NCI-H2081 (cell line): ENCODE measurements around the gene E2F7.
A peak's percentile ranks its signal among the peaks of the same experiment; 100 is the strongest.

Experiments used
- DNase-seq, 2 experiments: peaks; one replicate each; lab custom pipeline; 2025; lab: John Stamatoyannopoulos, UW

The E2F7 gene

DNA sequence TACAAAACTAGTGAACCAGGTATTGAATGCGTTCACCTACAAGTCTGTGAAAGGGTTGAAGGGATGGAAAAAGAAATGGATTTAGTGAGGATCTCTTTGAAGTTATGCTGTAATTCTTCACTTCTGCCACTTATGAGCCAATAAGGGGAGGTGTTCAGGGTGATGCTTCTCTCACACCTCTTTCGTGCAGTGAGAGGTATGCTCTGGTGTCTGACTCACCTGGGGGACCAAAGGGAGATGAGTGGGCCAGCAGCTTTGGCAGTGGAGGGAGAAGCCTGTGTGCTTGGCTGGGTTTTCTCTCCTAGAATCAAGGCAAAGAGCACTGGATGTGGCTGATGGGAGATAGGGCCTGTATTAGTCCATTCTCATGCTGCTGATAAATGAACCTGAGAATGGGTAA is 45.4 kb downstream of the E2F7 start:
- no peak for DNase-seq

DNA sequence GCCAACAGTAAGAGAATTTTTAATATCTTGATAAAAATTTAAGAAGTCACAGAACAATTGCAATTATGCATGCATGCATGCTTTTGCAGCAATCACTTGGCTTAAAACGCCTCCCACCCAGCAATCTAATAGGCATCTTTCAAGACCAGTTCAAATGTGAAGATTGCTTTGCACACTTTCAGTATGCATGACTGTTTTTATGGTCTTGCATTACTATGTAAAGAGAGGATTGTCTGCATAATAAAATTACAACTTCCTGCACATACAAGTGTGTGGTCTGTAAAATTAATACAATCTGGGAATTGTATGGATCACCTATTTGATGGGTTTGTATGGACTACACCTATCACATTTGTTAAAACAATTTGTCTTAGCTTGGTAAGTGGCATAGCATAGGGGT is 48.8 kb downstream of the E2F7 start:
- DNase-seq: no peak

DNA sequence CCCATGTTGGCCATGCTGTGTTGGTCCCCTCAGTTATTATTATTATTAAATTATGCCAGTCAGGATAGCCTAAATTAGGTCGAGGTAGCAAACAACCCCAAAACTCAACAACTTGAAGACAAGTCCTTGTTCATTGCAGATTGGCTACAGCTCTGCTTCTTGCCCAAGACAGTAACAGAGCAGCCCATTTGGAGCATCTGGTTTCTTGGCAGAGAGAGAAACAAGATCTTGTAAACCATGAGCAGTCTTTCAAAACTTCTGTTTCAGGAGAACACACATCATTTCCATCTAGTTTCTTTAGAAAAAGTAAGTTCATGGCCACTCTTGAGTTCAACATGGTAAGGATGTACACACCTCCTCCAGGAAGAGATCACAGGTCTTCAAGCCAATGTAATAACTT is 52.3 kb downstream of the E2F7 start:
- no peak for DNase-seq

DNA sequence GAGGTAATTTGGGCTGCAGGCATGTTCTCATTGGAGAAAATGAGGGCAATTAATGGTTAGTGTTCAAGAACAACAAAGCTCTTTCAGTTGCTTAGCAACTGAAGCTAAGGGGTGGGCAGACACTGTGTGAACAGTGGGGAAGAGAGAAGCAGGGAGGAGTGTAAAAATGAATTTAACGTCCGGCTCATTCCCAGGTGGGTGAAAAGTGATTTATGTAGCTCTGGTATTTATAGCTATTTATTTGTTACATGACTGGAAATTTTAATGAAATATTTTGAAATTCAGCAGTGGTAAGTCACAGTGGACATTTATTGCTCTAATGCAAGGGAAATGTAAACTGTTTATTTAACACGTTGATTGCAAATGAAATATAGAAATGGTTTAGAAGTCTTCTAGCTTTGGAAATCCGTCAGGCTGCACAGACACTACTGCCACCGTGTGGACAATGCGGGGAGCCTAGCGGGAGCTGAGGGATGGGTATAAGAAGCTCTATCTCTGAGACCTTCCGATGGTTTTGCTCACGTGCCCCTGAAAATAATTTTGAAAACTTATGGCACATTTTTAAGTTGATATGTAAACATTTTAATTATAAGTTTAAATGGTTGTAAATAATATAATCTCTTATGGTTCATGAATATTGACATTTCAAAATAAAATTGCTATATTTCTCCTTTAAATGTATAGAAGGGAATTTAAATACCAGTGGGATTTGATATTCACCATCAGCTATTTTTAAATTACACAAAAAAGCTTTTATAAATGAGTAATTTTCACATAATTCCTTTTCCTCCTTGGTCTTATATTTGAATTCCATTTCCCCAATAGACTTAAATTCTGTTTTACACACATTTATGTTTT is 54.4 kb downstream of the E2F7 start:
- DNase-seq: peak; percentile 80 to 87

DNA sequence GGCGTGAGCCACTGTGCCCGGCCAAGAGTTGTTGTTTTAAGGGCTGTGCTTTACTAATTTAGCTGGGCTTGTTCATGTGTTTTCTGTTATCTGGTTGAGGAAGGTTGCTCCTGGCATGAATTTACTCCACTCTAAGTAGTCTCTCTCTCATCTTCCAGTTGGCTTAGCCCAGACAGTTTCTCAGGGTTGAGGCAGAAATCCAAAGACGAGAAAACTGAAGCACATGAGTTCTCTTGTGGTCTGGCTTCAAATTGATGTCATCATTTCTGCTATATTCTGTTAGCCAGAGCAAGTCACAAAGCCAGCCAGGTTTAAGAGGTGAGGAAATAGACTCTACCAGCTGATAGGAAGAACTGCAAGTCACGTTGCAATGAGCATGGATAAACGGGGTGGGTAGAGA is 57.9 kb downstream of the E2F7 start:
- DNase-seq: no peak

DNA sequence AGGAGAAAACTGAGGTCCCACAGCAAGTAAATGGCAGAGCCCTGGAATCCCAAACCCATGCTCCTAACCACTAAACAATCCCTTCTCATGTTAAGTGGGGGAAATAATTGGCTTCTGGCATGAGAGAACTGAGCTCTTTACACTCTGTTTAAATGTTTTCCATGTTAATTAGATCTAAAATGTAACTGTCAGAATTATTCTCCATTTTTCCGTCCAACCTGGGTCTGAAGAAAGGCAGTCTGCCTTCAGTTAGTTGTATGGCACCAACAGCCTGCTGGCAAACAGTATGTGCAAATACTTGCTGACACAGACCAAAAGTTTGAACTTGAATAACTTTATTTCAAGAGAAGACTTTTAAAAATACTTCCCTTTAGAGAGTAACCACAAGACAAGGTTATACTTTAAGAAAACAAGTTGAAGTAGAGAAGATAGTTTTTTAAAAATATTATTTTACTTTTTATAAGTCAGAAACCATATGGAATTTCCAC is 59.7 kb downstream of the E2F7 start:
- no peak for DNase-seq

DNA sequence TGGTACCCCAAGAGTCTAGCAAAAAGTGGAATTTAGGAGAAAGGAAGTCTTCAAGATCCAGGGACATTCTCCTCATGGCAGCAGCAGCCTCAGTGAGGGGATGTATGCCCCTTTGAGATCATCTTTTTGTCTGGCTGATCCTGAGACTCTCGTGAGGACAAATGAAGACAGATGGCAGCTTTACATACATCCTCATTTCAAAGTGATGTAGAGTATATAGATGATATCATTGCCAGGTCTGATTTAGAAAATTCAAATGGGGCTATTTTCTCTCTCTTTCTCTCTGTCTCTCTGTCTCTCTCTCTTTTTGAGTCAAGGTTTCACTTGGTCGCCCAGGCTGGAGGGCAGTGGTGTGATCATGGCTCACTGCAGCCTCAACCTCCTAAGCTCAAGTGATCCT is 61.5 kb downstream of the E2F7 start:
- no peak for DNase-seq

DNA sequence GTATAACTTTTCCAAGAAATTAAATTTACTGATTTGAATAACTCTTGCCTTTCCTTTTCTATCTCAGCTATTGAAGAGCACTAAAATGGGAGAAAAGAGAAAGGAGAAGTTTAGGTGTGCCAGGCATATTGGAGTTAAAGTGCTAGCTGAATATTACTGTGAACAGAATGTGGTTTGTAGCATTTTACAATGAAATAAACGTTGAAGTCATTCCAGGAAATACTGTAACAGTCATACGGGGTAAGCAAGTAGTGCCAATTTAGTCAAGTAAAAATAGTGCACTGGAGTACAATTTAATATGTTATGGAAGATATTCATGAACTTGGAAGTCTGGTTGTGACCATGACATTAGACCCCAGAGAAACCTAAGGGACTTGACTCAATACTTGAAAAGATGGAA is 62.1 kb downstream of the E2F7 start:
- DNase-seq: no peak

DNA sequence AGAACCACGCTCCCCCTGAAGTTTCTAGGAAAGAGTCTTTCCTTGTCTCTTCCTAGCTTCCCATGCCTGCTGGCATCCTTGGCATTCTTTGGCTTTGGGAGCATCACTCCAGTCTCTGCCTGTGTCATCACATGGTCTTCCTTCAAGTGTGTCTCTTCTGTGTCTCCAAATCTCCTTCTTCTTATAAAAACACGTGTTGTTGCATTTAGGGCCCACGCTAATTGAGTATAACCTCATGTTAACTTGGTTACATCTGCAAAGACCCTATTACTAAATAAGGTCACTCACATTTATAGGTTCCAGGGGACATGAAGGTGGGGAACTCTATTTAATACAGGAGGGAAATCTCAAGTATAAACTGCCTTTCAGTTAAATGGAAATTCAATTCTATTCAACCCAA is 63.0 kb downstream of the E2F7 start:
- no peak for DNase-seq

DNA sequence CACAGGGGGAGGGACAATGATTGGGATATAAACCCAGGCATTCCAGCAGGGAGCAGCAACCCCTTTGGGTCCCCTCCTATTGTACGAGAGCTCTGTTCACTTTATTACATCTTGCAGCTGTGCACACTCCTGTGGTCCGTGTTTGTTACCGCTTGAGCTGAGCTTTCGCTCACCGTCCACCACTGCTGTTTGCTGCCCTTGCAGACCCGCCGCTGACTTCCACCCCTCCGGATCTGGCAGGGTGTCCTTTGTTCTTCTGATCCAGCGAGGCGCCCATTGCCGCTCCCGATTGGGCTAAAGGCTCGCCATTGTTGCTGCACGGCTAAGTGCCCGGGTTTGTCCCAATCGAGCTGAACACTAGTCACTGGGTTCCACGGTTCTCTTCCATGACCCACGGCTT is 64.1 kb downstream of the E2F7 start:
- no peak for DNase-seq

DNA sequence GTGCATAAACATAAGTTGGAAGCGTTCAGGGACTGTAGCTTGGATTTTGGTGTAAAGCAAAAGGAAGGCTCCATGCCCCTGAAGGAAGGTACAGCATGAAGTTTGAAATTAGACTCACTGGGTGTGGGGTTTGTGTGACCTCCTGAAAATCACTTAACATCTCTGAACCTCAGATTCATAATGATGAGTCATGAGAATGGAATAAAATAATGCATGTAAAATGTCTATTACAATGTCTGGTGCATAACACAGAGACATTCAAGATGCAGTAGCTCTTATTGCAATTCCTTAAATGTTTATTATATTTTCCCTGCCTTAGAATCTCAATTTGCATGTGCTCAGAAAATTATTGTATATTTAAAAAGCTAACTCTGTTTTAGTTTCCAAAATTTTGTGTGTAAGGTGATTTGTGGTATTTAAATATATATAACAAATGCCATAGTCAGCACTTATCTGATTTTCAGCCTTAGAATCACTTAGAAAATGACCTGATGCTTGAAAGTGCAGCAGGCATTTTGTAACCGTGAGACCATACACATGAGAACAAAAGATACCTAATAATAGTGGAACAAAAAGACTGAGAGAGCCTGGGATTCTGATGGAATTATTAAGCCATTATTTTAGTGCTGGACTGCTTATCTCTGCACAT is 66.3 kb downstream of the E2F7 start:
- no peak for DNase-seq

DNA sequence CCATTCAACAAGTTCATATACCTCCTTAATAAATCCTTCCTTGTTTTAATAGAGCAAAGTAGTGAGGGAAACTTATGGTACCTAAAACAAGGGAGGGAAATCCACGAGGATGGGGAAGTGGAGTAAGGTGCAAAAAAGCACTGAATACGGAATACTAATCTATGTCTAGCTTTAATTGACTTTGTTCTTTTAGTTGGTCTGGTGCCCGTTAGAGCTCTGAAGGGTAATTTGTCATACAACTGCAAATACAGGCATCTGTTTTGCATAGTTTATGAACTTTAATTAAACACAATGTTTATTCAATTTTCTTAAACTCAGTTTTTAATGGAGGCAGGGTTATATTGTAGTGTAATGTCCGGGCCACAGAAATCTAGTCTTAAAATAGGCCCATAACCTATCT is 67.0 kb downstream of the E2F7 start:
- no peak for DNase-seq

DNA sequence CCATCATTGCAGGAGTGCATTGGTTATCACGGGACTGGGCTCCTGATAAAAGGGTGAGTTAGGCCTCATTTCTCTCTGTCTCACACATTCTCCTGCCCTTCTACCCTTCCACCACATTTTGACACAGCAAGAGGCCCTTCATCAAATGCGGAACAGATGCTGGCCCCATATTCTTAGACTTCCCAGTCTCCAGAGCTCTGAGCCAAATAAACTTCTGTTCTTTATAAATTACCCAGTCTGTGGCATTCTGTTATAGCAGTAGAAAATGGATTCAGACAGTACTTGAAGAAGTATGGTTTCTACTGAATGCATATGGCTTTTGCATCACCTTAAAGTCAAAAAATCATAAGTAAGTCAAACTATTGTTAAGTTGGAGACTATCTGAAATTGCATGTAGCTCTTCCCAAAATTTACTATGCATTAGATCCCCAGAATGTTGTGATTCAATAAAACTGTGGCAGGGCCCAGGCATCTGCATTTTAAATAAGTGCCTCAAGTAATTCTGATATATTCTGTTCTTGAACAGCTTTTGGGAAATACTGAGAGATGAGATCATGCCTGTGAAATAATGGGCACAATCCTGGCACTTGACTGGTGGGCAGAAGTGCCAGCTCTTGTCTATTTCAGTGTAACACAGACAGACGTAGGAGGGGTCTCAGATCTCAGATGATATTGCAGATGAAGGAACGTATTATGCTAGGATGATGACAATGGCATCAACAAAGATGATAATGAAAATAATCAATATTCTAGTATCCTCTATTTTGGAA is 68.2 kb downstream of the E2F7 start:
- no peak for DNase-seq

DNA sequence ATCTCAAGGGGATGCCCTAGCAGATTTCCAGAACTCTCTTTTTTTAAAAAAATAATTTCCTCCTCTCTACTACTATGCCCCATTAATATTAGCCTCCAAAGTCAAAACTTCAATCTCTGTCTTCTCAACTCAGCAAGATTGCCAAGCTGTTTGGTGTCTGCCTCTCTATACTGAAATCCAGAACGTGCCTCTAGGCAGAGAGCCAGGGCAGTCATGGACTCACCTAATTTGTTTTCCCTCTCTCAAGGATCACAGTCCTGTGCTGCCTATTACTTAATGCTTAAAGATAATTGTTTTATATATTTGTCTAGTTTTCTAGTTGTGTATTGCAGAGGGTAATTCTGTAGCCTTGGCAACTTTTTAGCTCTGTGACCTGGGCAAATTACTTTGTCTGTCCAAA is 74.7 kb downstream of the E2F7 start:
- no peak for DNase-seq

DNA sequence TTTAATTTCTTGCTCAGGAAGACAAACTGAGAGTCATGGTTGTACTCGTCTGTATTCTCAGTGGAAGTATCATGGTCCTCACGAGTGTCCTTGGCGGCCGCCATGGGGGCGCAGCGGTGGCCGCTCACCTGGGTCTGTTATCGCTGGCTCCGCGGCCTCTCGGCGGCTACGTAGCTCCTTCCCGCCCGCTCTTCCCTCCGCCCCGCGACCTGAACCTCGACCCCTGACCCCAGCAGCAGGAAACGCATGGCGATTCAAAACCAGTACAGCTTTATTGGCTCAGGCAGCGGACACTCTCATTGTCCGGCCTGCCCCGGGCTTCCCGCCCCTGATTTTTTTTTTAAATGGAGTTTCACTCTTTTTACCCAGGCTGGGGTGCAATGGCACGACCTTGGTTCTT is 80.8 kb downstream of the E2F7 start:
- no peak for DNase-seq

DNA sequence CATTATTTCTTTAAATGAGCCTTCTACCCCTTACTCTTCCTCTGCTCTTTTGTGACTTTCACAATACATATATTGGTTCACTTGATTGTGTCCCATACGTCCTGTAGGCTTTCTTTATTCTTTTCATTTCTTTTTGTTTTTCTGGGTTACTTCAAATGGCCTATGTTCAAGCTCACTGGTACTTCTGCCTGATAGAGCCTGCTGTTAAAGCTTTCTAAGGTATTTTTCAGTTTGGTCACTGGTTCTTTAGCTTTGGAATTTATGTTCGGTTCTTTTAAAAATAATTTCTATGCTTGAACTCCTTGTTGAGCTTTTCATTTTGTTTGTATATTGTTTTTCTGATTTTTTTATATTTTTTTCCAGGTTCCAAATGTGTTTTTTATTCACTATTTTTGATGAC is 81.9 kb downstream of the E2F7 start:
- no peak for DNase-seq

DNA sequence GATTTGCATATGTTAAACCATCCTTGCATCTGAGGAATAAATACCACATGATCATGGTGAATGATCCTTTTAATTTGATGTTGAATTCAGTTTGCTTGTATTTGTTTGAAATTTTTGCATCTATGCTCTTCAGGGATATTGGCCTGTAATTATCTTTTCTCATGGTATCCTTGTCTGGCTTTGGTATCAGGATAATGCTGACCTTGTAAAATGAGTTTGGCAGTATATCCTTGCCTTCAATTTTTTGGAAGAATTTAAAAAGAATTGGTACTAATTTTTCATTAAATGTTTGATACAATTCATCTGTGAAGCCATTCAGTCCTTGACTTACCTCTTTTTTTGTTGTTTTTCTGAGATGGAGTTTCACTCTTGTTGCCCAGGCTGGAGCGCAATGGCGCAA is 85.2 kb downstream of the E2F7 start:
- no peak for DNase-seq

DNA sequence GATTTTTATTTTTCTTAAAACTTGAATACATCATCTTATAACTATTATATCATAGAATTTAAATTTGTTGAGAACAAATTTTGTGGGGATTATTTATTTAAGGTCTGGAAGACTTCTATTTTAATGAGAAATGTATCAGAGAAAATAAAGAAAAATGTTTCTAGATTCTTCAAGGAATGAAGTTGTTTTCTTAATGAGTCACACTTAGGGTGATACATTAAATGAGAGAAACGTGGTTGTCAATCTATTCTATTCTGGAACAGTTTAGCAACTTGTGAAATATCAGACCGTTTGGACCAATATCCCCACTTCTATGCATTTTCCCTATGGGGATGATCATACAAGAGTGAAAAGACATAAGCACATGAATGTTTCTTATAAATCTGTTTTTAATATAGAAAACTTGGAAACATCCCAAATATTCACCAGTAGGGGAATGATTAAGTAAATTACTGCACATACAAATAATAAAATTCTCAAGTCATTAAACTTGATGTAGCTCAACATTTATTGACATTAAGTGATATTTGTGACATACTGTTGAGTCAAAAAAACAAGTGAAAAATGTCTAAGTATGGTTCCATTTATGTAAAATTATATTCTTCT is 88.5 kb downstream of the E2F7 start:
- DNase-seq: no peak
